Ishikawa (cell line): ENCODE measurements around the gene NTSR1.

Experiments
- CEBPB ChIP-seq: IDR thresholded peaks from 2 replicates; pipeline ENCODE4 v1.6.1; 2012
- CREB1 ChIP-seq: IDR thresholded peaks from 2 replicates; pipeline ENCODE4 v1.6.1; 2012; ENCODE audit warnings: low read depth
- EGR1 ChIP-seq: IDR thresholded peaks from 2 replicates; pipeline ENCODE4 v1.6.1; 2012
- EP300 ChIP-seq: IDR thresholded peaks from 2 replicates; pipeline ENCODE4 v1.6.1; 2012; ENCODE audit warnings: borderline replicate concordance
- FOXM1 ChIP-seq: IDR thresholded peaks from 2 replicates; pipeline ENCODE4 v1.6.1; 2012; ENCODE audit warnings: low read depth, borderline replicate concordance
- MAX ChIP-seq: IDR thresholded peaks from 2 replicates; pipeline ENCODE4 v1.6.1; 2012
- RAD21 ChIP-seq: IDR thresholded peaks from 2 replicates; pipeline ENCODE4 v1.6.1; 2012; ENCODE audit warnings: low read depth
- REST ChIP-seq: IDR thresholded peaks from 2 replicates; pipeline ENCODE4 v1.6.1; 2012; ENCODE audit warnings: low read depth, mild to moderate bottlenecking
- TCF12 ChIP-seq: IDR thresholded peaks from 2 replicates; pipeline ENCODE4 v1.6.1; 2012; ENCODE audit warnings: low read depth
- TEAD4 ChIP-seq: IDR thresholded peaks from 2 replicates; pipeline ENCODE4 v1.6.1; 2012
- USF1 ChIP-seq: IDR thresholded peaks from 2 replicates; pipeline ENCODE4 v1.6.1; 2012
- YY1 ChIP-seq: IDR thresholded peaks from 2 replicates; pipeline ENCODE4 v1.6.1; 2012; ENCODE audit warnings: low read depth

- TF ChIP-seq FOXM1 (no peak), MAX (peak; percentile 57; the same call in 1 of the 2 replicates), REST (no peak), CEBPB (peak; percentile 92), EP300 (peak; percentile 64; the same call in 1 of the 2 replicates), EGR1 (no peak), YY1 (no peak), TEAD4 (peak; percentile 67), CREB1 (no peak), TCF12 (no peak; the same call in 1 of the 2 replicates), USF1 (no peak), RAD21 (no peak)
Measured at GRCh38 chr20:62772990-62773844, 64.6 kb downstream of the NTSR1 start.
